Progenitor cell of endocrine pancreas (in vitro differentiated cells): ENCODE data around the gene OR52R1. TPM values are rescaled to one million over a fixed set of nuclear protein-coding genes. Genes with fewer than 3 reads are reported as not detected.

Experiments used
- DNase-seq: peaks from one replicate; pipeline ENCODE4 v3.0.0; 2021; ENCODE audit warnings: low spot score; ENCODE audit not compliant: unreplicated experiment
- H3K27ac Mint-ChIP-seq: 2 replicates; pipeline ENCODE4 v1.8.0; 2021; ENCODE audit warnings: mild to moderate bottlenecking, moderate library complexity, mixed read lengths
- H3K27me3 Mint-ChIP-seq: 2 replicates; pipeline ENCODE4 v1.8.0; 2021; ENCODE audit warnings: mixed read lengths
- H3K36me3 Mint-ChIP-seq: 2 replicates; pipeline ENCODE4 v1.8.0; 2022; ENCODE audit warnings: mixed read lengths; ENCODE audit not compliant: insufficient read depth
- H3K4me1 Mint-ChIP-seq: 2 replicates; pipeline ENCODE4 v1.8.0; 2021; ENCODE audit warnings: low read depth, mixed read lengths
- H3K4me3 Mint-ChIP-seq: 2 replicates; pipeline ENCODE4 v1.8.0; 2021; ENCODE audit warnings: low read depth, mild to moderate bottlenecking, moderate library complexity, mixed read lengths
- H3K9me3 Mint-ChIP-seq: 2 replicates; pipeline ENCODE4 v1.8.0; 2021; ENCODE audit warnings: low read depth, mixed read lengths
- total RNA-seq: library from RNA; stranded (reverse); gene quantifications from 2 replicates; pipeline ENCODE4 v1.2.1, GENCODE V29; 2021
- TF ChIP-seq, protein P1 (sequence below): fragments of 200-600 bp; sonication (generic); IDR thresholded peaks from one replicate; pipeline ENCODE4 v1.5.0; 2021; ENCODE audit warnings: antibody characterized with exemption, mild to moderate bottlenecking; ENCODE audit not compliant: unreplicated experiment

The OR52R1 gene
- total RNA-seq, 1 donor from 2014 or later: not detected

DNA sequence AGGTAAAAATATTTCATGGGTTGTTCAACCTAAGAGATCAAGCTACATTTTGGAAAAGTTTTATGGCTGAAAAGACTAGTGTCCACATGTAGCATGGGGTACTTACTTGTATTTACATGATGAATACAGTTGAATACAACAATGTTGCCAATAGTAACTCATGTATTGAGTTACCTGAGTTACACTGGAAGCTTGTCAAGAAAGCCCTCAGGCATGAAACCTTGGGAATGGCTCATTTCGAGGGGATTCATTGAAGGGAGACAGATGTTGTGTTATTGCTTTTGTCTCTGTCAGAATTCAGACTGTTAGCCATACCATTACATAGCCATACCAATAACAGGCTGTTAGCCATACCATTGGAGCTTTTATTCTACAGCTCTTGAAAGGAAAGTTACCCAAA is 26.2 kb upstream of the OR52R1 start:
- no peaks in the 10 kb centered on the region for H3K27me3 Mint-ChIP-seq
- TF ChIP-seq, protein P1, sequence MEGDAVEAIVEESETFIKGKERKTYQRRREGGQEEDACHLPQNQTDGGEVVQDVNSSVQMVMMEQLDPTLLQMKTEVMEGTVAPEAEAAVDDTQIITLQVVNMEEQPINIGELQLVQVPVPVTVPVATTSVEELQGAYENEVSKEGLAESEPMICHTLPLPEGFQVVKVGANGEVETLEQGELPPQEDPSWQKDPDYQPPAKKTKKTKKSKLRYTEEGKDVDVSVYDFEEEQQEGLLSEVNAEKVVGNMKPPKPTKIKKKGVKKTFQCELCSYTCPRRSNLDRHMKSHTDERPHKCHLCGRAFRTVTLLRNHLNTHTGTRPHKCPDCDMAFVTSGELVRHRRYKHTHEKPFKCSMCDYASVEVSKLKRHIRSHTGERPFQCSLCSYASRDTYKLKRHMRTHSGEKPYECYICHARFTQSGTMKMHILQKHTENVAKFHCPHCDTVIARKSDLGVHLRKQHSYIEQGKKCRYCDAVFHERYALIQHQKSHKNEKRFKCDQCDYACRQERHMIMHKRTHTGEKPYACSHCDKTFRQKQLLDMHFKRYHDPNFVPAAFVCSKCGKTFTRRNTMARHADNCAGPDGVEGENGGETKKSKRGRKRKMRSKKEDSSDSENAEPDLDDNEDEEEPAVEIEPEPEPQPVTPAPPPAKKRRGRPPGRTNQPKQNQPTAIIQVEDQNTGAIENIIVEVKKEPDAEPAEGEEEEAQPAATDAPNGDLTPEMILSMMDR: no peak
- H3K9me3 Mint-ChIP-seq: no peaks in the 10 kb centered on the region
- no peak overlapping the region for H3K4me3 Mint-ChIP-seq
- no peaks in the 10 kb centered on the region for H3K4me1 Mint-ChIP-seq
- H3K27ac Mint-ChIP-seq: no peak overlapping the region
- no peaks in the 10 kb centered on the region for H3K36me3 Mint-ChIP-seq
- no peak for DNase-seq

DNA sequence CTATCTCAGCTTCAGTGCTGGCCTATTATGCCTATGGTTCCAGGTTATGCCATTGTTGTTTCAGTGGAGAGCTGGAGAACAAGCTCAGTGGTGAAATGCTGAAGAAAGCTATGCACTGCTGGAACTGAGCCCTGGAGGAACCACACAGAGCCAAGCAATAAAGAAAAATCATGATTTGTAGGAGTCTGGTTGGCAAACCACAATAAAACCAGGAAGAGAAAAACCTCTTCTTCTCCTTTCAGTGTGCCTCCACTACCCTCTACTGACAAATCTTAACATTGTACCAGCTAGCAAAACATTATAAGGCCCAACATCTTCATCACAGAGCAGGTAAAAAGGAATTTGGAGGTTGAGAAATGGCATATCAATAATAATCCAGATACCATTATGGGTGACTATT is 22.2 kb upstream of the OR52R1 start:
- no peaks in the 10 kb centered on the region for H3K27me3 Mint-ChIP-seq
- no peak for DNase-seq
- H3K27ac Mint-ChIP-seq: no peak overlapping the region
- no peak overlapping the region for H3K4me3 Mint-ChIP-seq
- no peaks in the 10 kb centered on the region for H3K9me3 Mint-ChIP-seq
- no peaks in the 10 kb centered on the region for H3K36me3 Mint-ChIP-seq
- H3K4me1 Mint-ChIP-seq: no peaks in the 10 kb centered on the region
- TF ChIP-seq, protein P1: peak; percentile 49

DNA sequence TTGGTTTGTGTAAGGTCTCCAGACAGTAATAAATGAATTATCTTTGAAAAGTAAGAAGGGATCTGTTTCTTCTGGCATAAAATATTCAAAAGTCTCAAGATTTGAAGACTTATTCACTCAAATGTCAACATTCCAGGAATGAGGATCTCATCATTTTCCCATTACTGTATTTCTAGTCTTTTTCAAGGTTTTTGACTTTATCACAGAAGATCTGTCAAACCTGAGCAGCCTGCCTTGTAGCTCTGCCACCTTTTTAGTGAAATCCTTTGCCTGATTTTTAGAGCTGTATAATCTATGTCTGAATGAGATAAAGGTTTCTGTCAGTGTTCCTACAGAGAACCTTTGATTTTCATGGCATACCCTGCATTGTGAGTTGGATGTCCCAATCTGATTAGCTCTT is 21.0 kb upstream of the OR52R1 start:
- H3K27ac Mint-ChIP-seq: no peak overlapping the region
- TF ChIP-seq, protein P1: no peak
- H3K4me3 Mint-ChIP-seq: no peak overlapping the region
- H3K36me3 Mint-ChIP-seq: no peaks in the 10 kb centered on the region
- no peak for DNase-seq
- H3K9me3 Mint-ChIP-seq: no peaks in the 10 kb centered on the region
- no peaks in the 10 kb centered on the region for H3K4me1 Mint-ChIP-seq
- H3K27me3 Mint-ChIP-seq: no peaks in the 10 kb centered on the region

DNA sequence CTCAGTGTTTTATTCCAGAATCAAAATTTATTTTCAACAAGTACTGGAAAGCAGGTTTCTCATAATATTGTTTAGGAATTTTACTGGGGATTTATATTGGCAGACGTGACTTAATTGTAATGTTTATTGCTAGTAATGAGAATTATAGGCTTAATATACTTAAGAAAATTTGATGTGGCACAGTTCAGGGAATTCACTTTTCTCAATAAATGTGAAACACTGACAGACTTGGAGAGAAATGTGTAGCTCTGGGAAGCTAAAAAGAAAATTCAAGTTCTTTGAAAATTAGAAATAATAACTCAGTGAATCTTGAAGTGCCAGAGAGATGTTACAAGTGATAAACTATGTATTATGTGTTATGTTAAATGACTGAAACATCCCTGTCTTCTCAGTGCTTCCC is 16.8 kb upstream of the OR52R1 start, which contains the start of gene OR51F2:
Gene OR51F2, plus strand, starts transcription at position 301 of the 400 bp plus-strand sequence. CDS start 101 bp downstream, outside the sequence.
- Mint-ChIP-seq H3K4me3 (no peak within 1 kb of the TSS), H3K27ac (no peak within 1 kb of the TSS), H3K4me1 (peaks cover 1% of the 10 kb centered on the region), H3K9me3 (no peaks in the 10 kb centered on the region), H3K27me3 (no peaks in the 10 kb centered on the region), H3K36me3 (no peaks in the 10 kb centered on the region)
- no peak for DNase-seq
- TF ChIP-seq, protein P1: no peak

DNA sequence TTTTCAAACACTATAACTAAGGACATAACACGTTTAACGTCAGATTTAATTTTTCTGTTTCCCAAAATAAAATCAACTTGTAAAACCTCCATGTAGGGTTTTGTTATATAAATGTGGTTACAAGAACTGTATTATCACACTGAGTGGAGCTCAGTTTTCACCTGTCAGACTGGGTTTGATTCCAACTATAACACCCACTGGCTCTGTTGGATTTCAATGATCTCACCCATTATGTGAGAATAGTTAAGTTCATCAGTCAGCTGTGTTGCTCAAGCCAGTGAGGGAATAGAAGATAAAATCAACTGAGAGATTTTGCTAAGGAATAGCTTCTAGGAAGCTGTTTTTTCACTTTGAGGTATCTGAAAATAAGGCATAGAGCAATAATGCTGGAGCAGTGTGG is 5.1 kb upstream of the OR52R1 start:
- no peaks in the 10 kb centered on the region for H3K36me3 Mint-ChIP-seq
- no peak for DNase-seq
- no peaks in the 10 kb centered on the region for H3K27me3 Mint-ChIP-seq
- H3K4me3 Mint-ChIP-seq: no peak overlapping the region
- TF ChIP-seq, protein P1: no peak
- H3K9me3 Mint-ChIP-seq: no peaks in the 10 kb centered on the region
- H3K27ac Mint-ChIP-seq: no peak overlapping the region
- H3K4me1 Mint-ChIP-seq: peaks cover 6% of the 10 kb centered on the region
